EH (cell line): ENCODE data around the gene CLDN16.

Source experiments
- DNase-seq: peaks from one replicate; pipeline ENCODE4 v3.0.0-alpha.2; 2015; ENCODE audit warnings: low read depth

Gene CLDN16

GRCh38 chr3:190387578-190388213 is at the start of gene CLDN16:
TSS of gene CLDN16 (plus strand) at chr3:190388163. CDS start at chr3:190388330, 167 bp downstream.
- no peak for DNase-seq

- peak; percentile 39 for DNase-seq
These were observed 49.2 kb upstream of the CLDN16 start for GRCh38 chr3:190338717-190339116.

- DNase-seq: peak; percentile 72
These were observed 48.8 kb upstream of the CLDN16 start for GRCh38 chr3:190339130-190339529.

- peak; percentile 46 for DNase-seq
These were observed 47.9 kb upstream of the CLDN16 start for GRCh38 chr3:190340071-190340470.

- peak; percentile 92 for DNase-seq
These were observed 42.7 kb upstream of the CLDN16 start for GRCh38 chr3:190345027-190345821.

GRCh38 chr3:190345878-190346277 is 42.1 kb upstream of the CLDN16 start:
- DNase-seq: no peak

- no peak for DNase-seq
These were observed 41.4 kb upstream of the CLDN16 start for GRCh38 chr3:190346541-190346940.

GRCh38 chr3:190352861-190353457 is 35.0 kb upstream of the CLDN16 start:
- no peak for DNase-seq

GRCh38 chr3:190356246-190356645 is 31.7 kb upstream of the CLDN16 start:
- DNase-seq: no peak

- no peak for DNase-seq
These were observed 30.5 kb upstream of the CLDN16 start for GRCh38 chr3:190357468-190357867.

- no peak for DNase-seq
These were observed 28.1 kb upstream of the CLDN16 start for GRCh38 chr3:190359813-190360212.

GRCh38 chr3:190360228-190360627 is 27.7 kb upstream of the CLDN16 start:
- DNase-seq: no peak

- DNase-seq: no peak
These were observed 26.2 kb upstream of the CLDN16 start for GRCh38 chr3:190361791-190362190.

GRCh38 chr3:190362258-190362657 is 25.7 kb upstream of the CLDN16 start:
- no peak for DNase-seq

GRCh38 chr3:190366133-190366532 is 21.8 kb upstream of the CLDN16 start:
- DNase-seq: peak; percentile 42

- no peak for DNase-seq
These were observed 19.1 kb upstream of the CLDN16 start for GRCh38 chr3:190368881-190369280.

GRCh38 chr3:190369668-190370295 is 18.2 kb upstream of the CLDN16 start:
- no peak for DNase-seq

- no peak for DNase-seq
These were observed 17.6 kb upstream of the CLDN16 start for GRCh38 chr3:190370369-190370768.

- DNase-seq: no peak
These were observed 16.8 kb upstream of the CLDN16 start for GRCh38 chr3:190371152-190371551.

- DNase-seq: no peak
These were observed 12.7 kb upstream of the CLDN16 start for GRCh38 chr3:190375246-190375645.

- DNase-seq: no peak
These were observed 12.3 kb upstream of the CLDN16 start for GRCh38 chr3:190375671-190376070.

- DNase-seq: no peak
These were observed 9.6 kb upstream of the CLDN16 start for GRCh38 chr3:190378240-190378891.
